Fibroblast of mammary gland (primary cell): ENCODE measurements around the gene BRI3BP.
"Not testable (repeated sequence)": the region's sequence is repeated elsewhere in the genome, so short reads cannot be mapped to it uniquely, and the experiment has no call there.

ENCODE experiments used
- DNase-seq: peaks from one replicate; pipeline ENCODE4 v3.0.0-alpha.2; 2010; ENCODE audit warnings: low read depth
- H3K4me3 ChIP-seq: 2 replicates; pipeline ENCODE4 v1.5.1; 2011; ENCODE audit warnings: low read depth, mild to moderate bottlenecking, low read length, moderate library complexity; ENCODE audit not compliant: control insufficient read depth
- CTCF ChIP-seq: conservative IDR thresholded peaks from 2 replicates; pipeline ENCODE4 v1.5.1; 2011; ENCODE audit warnings: low read depth, low read length, inconsistent platforms; ENCODE audit not compliant: control insufficient read depth, insufficient read depth

BRI3BP gene

GRCh38 chr12:125057708-125058107 lies 64.3 kb downstream of the BRI3BP start:
- DNase-seq = no peak
- H3K4me3 ChIP-seq = no peak overlapping the region
- no peak for TF ChIP-seq CTCF

DNA sequence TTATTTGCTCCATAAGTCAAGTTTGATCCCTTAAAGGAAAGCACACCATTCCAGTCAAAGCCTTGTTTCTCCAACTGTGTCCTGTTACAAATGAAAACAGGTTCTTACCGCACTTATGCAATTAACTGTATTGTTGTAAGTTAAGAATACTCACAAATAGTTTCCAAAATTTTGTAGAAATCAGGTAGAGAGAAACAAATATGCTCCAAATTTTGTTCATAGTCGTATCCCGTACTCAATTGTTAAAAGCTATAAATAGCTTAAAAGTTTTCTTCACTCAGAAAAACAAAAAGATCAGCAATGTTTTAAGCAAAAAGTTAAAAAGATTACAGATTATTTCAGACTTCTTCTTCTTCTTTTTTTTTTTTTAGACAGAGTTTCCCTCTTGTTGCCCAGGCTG lies 67.8 kb downstream of the BRI3BP start:
- no peak overlapping the region for H3K4me3 ChIP-seq
- no peak for TF ChIP-seq CTCF
- no peak for DNase-seq

- H3K4me3 ChIP-seq, DNase-seq: not testable (repeated sequence)
Measured at GRCh38 chr12:125063522-125063921, 70.1 kb downstream of the BRI3BP start.

DNA sequence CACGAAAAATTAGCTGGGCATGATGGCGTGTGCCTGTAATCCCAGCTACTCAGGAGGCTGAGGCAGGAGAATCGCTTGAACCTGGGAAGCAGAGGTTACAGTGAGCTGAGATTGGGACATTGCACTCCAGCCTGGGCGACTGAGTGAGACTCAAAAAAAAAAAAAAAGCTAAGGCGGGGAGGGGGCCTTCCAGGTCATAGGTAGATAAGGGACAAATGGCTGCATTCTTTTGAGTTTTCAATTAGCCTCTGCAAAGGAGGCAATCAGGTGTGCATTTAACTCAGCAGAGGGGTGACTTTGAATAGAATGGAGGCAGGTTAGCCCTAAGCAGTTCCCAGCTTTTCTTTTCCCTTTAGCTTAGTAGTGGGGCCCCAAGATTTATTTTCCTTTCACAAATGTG lies 71.0 kb downstream of the BRI3BP start:
- TF ChIP-seq CTCF = no peak
- peak overlapping the region; percentile 77 for H3K4me3 ChIP-seq
- no peak for DNase-seq

GRCh38 chr12:125065021-125065918 lies 71.8 kb downstream of the BRI3BP start, which contains the start of gene AACS:
AACS (plus strand) TSS chr12:125065435; CDS start chr12:125065585, 150 bp downstream.
- no peak for TF ChIP-seq CTCF
- peak; percentile 59 for DNase-seq
- H3K4me3 ChIP-seq = peak within 1 kb of the TSS; percentile 77

DNA sequence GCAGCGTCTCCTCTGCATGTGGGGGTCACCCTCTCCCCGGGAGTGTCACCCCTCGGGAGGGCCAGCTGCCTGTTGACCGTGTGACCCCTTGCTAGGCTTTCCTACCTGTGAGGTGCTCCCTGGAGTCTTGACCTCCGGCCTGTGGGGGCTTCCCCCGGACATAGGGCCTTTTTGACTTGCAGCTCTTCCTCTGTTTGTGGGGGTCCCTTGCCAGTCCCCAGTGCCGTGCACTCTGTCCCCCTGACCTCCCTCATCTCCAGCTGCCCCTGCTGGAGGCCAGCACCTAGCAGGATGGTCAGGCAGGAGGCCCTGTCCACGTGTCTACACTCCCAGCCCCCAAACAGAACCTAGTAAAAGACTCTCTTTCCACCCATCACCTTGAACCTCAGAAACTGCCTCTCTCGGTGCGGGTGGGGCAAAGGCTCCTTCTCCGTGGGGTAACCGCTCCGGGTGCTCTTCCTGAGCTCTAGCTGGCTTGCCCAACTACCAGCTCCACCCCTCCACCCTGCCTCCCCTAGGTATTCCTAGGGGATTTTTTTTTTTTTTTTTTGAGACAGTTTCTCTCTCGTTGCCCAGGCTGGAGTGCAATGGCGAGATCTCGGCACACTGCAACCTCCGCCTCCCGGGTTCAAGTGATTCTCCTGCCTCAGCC lies 72.6 kb downstream of the BRI3BP start:
- H3K4me3 ChIP-seq = peak overlapping the region; percentile 77
- no peak for DNase-seq
- no peak for TF ChIP-seq CTCF

DNA sequence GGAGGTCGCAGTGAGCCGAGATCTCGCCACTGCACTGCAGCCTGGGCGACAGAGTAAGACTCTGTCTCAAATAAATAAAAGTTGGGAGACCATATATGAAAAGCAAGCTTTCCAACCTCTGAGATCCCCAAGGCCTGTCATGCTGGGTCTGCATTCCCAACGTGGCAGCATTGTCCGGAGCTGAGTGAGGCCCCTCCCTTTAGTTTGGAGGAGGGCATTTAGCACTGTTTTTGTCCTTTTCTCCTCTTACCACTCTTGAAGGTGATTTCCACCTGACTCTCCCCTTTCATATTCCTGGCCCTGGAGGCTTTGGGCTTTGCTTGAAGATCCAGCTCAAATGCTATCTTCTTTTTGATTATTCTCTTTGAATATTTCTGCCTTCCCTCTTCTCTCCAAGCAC lies 74.9 kb downstream of the BRI3BP start:
- no peak overlapping the region for H3K4me3 ChIP-seq
- TF ChIP-seq CTCF = no peak
- DNase-seq = no peak
